AML-193 (cell line): Measurements from ENCODE around the gene LGR6.
"Not testable (repeated sequence)": the region's sequence is repeated elsewhere in the genome, so short reads cannot be mapped to it uniquely, and the experiment has no call there.

ENCODE experiments used
- DNase-seq, 2 experiments: peaks; one replicate each; lab custom pipeline; 2025; lab: John Stamatoyannopoulos, UW

Gene LGR6

DNA sequence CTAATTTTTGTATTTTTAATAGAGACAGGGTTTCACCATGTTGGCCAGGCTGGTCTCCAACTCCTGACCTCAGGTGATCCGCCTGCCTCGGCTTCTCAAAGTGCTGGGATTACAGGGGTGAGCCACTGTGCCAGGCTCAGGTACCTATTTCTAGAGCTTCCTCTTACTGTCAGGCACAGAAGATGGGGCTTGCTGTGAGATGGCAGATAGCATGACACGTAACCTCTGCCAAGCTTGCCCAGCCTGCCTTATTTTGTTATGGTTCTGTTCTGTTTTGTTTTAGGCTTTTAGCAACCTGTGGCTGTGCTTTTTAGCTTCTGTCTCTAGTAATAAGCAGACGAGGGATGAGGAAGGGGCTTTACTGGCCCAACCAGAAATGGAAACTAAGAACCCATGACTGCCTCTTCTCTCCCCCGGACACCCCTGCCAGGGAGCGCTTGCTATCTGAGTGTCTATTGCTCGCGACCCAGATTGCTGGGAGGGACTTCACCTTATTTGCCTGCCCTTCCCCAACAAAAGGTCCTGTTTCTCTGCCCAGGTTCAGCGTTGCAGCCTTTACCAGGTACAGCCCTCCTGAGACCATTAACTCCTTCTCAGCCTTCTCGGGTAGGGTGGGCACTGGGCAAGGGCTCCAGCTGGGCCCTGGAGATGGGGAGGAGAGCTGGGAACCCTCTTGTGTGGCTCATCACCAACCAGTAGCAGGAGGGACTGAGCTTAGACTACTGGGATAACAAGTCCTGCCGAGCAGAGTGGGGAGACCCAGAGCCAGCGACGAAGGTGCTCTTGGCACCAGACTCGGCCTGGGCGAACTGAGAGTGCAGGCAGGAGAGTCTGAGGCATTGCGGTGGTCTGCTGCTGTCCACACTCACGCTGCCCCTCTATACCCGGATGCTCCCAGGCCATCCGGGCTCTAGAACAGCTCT lies 13.5 kb upstream of the LGR6 start:
- DNase-seq = no peak

DNA sequence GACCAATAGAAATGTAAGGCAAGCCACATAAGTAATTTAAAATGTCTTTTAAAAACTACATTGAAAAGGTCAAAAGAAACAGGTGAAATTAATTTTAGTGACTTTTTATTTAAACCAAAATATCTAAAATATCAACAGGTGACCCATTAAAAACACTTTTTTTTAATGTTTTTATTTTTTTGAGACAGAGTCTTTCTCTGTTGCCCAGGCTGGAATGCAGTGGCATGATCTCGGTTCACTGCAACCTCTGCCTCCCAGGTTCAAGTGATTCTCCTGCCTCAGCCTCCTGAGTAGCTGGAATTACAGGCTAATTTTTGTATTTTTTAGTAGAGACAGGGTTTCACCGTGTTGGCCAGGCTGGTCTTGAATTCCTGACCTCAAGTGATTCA lies 12.9 kb upstream of the LGR6 start:
- DNase-seq = not testable (repeated sequence)

DNA sequence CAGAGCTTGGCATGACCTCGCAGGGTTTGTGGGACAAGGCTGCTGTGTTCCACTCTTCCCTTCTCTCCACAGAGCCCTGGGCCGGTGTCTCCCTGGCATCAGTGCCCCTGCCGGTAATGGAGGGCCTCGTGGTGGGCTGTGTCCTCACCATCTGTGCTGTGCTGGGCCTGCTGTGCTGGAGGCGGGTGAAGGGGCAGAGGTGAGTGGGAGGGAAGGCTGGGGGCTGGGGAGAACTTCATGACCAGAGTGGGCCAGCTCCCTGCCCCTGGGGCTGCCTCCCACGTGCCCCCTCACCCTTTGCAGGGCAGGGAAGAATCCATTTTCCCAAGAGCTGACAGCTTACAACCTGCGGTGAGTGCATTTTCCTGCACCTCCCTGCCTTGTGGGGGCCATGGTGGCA lies 12.0 kb upstream of the LGR6 start:
- no peak for DNase-seq

DNA sequence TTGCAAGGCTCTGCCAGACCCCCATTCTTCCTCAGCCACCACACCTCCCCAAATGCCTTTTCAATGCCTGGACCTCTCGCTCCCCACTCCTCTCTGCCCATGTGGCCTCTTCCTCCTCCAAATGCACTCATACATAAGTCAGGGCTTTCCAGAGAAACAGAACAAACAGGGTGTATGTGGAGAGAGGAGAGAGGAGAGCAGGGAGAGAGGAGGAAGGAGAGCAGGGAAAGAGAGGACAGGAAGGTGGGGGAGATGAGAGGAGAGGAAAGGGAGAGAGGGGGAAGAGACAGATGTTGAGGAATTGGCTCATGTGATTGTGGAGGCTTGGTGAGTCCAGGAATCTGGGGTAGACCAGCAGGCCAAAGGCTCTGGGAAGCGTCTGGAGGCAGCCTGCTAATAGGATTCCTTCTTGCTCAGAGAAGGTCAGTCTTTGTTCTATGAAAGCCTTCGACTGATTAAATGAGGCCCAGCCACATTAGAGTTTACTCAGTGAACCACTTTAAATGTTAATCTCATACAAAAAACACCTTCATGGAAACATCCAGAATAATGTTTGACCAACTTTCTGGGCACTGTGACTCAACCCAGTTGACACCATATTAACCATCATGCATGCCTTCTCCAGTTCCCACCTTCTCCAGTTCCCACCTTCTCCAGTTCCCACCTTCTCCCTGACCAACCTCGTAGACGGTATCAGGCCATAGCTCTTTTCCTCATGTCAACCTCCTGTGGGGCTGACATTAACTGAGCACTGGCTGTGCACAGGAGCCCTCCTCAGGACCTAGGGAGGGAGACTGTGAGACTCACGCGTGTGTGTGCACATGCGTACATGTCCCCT lies 11.3 kb upstream of the LGR6 start:
- DNase-seq = no peak

DNA sequence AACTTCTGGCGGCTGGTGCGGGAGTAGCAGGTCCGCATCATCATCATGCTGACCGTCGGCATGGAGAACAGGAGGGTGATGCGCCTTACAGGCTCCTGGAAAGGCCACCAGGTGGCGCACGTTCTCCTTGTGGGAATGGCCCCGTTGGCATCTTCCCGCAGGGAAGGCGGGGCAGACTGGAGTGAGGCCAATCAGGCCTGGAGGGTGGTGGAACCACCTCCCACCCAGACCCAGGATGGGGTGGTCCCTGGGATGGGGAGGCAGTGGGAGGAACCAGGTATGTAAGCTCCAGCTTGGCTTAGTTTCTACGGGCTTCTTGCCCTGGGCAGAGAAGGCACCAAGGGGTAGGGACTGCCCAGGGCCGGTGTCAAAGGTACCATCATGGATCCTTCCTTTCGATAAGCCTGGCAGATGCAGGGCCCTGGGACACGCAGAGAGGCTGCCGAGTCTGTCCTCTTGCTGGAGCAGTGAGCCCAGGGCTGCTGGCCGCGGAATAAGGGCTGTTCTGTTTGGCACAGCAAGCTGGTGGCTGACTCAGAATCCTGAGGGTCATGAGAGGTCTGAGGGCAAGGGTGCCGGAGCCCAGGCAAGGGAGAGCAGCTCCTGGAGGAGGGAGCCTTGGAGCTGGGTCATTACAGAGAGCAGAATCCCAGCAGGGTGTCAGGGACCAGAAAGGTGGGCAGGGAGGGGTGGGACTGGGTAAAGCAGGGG lies 8.7 kb upstream of the LGR6 start:
- peak; percentile 81 for DNase-seq

DNA sequence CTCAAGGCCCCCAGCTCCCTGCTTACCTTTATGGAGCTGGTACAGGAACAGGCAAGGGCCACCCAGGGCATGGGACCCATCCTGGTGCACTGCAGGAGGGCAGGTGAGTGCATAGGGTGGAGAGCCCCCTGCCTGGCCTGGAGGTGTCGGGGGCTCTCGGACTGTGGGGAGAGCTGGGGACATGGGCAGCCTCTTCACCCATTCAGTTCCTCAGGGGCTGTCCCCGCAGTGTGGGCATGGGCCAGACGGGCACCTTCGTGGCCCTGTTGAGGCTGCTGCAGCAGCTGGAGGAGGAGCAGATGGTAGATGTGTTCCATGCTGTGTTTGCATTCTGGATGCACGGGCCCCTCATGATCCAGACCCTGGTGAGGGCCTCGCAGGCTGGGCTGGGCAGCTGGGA lies 7.3 kb upstream of the LGR6 start:
- DNase-seq = no peak

DNA sequence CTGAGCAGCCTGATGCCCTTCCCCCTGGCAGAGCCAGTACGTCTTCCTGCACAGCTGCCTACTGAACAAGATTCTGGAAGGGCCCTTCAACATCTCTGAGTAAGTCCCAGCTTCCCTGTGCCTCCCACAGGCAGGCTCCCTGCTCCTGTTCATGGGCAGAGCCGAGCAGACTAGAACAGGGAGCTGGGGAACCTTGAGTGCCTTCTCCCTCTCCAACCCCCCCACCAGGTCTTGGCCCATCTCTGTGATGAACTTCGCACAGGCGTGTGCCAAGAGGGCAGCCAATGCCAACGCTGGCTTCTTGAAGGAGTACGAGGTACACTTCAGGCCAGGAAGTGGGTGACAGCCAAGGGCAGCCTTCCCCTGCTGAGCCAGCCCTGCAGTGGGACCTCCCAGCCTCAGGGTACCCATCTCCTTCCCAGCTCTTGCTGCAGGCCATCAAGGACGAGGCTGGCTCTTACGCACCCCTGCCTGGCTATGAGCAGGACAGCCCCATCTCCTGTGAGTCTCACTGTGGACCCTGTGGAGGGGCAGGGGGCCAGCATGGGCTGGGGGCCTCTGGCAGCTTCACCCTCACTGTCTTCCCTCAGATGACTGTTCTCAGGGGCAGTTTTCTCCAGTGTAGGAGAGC lies 6.4 kb upstream of the LGR6 start:
- no peak for DNase-seq

DNA sequence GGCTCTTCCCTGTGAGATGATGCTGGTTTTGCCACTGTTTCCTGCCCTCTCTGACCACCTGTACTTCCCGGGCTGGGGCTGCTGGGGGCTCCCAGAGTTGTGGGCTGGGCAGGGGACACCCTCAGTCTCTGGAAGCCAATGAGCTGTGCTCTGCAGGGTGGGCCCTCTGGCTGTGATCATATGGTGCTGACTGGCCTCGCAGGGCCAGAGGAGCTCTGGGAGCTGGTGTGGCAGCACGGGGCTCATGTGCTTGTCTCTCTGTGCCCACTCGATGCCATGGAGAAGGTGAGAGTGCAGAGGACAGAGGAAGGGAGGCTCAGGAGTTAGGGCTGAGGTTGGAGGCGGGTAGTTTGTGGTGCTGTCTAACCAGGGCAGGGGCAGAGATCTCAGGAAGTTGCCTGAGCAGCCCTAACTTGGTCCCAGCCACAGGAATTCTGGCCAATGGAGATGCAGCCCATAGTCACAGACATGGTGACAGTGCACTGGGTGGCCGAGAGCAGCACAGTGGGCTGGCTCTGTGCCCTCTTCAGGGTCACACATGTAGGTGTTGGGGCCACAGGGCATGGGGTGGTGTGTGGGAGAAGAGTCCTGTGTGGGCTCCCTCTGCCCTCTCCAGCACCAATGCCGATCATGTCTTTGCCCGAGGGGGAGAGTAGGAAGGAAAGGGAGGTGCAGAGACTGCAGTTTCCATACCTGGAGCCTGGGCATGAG lies 5.7 kb upstream of the LGR6 start:
- no peak for DNase-seq

DNA sequence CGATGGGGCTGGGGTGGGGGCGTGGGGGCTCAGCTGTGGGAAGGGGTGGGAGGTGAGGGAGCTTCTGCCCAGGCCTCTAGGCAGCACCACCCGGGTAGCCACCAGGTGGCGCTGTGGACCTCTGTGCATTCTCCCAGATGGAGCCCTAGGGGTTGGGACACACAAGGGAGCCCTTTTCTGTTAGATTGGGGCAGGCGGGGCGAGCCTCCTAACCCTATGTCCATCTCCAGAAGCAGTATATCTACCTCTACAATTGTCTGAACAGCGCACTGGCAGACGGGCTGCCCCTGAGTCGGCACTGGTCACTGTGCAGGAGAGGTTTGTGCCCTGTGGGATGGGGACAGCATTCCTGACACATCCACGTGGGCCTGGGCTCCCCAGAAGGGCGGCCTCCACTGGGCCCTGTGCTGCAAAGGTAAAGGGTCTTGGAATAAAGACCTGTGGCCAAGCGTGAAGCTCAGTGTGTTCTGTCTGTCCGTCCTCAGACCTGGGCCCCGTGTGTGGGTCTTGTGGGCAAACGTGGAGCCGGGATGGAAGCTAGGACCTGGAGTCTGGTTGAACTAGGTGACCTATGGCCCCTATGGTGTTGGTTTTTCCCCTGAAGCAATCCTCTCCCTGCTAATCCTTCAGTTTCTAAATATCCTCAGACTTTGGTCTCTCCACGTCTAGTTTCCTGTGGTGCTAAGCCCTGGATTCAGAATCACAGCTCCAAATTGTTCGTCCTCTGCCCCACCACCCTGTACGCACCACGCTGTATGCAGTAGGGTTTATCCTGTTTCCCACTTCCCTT lies 4.4 kb upstream of the LGR6 start:
- peak; percentile 32 to 48 for DNase-seq

DNA sequence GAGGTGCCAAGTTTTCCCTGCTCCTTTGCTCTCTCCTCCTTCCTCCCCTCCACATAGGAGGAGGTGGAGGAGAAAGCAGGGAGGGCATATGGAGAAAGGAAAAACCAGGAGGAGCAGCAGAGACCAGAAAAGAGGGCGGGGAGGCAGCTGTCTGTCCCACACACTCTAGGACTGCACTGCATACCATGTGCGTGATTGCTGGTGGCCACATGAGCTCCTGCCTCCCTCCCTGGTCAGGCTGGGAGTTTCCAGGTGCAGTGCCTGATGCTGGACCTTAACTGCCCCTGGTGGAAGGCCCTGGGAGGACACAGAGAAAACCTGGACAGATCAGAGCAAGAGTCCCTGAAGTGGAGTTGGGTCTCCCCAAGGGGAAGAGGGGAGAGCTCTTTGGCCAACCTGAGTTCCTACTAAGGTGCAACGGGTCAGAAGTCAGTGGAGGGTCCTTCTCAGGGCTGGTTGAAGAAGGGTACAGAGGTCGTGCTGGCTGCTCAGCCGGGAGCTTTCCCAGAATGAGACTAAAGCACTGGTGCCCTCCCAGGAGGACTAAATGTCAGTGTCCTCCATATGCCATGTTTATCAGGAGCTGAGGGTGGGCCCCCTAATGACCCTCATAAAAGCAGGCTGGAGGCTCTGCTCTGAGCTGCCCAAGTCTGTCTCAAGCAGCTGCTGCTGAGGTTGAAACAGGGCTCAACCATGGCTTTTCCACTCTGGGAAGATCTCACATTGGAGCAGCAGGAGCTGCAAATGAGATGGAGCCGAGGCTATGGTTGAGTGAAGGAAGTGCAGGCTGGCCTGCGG lies 3.5 kb upstream of the LGR6 start:
- no peak for DNase-seq

DNA sequence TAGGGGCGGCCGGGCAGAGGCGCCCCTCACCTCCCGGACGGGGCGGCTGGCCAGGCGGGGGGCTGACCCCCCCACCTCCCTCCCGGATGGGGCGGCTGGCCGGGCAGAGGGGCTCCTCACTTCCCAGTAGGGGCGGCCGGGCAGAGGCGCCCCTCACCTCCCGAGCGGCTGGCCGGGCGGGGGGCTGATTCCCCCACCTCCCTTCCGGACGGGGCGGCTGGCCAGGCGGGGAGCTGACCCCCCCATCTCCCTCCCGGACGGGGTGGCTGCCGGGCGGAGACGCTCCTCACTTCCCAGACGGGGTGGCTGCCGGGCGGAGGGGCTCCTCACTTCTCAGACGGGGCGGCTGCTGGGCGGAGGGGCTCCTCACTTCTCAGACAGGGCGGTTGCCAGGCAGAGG lies 2.2 kb upstream of the LGR6 start:
- not testable (repeated sequence) for DNase-seq

DNA sequence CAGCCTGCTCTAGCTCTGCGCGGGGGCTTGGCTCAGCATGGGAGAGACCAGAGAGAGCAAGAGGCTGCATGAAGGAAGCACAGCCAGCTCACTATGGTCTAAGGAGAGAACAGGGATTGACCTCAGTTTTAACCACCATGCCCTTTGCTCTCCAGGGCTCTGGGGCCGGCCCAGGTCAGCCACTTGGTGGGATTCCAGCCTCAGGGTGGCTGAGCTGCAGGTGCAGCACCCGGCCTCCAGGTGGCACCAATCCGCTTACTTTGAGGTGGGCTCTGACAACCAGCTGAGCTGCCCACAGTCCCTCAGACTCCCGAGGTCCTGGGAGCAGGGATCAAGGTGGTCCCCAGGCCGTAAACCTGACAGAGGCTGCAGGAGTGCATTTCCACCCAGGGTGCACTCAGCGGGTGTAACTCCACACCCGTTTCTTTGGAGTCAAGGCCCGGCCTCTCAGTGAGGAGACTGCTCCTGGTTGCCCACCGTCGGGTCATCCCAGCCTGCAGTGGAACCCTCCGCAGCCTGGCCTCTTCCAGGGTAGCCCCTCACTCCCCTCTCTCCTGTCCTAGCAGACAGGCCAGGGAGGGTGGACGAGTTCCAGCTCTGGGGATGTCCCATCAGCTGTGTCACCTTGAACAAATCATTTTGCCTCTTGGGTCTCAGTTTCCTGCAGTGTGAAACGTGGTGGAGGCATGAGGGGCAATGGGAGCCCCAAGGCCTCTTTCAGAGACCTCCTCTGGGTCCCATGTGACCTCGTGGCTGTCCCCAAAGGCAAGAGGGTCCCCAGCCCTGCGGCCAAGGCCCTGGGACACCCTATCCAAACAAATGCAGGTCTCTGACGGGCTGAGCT lies 607 bp upstream of the LGR6 start:
- DNase-seq = peak; percentile 14 to 23

DNA sequence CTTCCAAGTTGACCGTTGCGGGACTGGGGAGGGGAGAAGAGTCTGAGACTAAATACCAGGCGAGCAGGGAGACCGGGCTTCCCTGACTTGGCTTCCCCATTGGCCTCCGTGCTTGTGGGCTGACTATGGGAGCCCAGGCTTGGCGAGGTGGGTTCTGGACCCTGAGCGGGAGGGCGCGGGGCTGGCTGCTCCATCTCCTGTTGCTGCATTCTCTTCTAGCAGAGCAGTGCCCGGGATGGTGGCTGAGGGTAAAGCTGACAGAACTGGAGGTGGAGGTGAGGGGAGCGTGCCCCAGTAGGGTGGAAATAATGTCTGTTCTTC lies 689 bp downstream of the LGR6 start:
- DNase-seq = no peak

DNA sequence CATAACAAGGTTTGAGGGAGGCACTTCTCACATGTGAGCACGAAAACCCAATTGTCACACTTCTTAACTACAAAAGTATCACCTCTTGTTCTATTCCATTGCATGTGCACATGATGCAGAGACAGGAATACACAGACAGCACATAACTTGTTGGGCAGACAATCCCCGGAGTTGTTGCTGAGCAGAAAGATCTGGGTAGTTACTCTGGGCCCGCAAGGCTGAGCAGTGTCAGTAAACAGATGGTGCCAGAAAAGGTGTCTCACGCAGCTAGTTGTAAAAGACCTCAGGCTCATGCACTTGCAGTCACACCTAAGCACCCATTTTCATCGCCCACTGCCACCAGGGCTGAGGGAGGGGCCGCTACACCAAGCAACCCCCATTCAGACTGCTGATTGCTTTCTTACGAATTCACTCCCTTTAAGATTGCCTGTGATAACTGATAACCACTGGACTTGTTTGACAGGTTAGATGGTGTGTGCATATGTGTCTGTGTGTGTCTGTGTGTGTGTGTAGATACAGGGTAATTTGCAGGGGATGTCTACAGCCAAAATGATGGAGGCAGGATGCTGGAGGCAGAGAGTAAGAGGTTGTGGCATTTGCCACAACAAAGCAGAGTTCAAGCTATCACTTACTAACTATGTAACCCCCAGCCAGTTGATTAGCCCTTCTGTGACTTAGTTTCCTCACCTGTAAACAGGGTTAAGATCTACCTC lies 4.2 kb downstream of the LGR6 start:
- no peak for DNase-seq

DNA sequence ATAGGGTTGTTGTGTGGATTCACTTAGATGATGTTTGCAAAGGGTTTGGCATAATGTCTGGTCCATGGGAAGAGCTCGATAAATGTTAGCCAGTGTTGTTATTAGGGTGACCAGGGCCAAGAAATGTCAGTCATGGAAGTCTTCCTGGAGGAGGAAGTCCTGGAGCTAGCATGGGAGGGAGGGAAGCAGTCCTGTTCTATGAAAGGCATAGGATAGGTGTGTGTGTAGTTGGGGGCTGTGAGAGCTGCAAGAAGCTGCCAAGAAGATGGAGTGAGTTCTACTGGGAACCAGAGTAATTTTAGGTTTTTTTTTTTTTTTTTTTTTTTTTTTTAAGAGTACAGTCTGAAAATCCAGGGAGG lies 4.7 kb downstream of the LGR6 start:
- DNase-seq = no peak

DNA sequence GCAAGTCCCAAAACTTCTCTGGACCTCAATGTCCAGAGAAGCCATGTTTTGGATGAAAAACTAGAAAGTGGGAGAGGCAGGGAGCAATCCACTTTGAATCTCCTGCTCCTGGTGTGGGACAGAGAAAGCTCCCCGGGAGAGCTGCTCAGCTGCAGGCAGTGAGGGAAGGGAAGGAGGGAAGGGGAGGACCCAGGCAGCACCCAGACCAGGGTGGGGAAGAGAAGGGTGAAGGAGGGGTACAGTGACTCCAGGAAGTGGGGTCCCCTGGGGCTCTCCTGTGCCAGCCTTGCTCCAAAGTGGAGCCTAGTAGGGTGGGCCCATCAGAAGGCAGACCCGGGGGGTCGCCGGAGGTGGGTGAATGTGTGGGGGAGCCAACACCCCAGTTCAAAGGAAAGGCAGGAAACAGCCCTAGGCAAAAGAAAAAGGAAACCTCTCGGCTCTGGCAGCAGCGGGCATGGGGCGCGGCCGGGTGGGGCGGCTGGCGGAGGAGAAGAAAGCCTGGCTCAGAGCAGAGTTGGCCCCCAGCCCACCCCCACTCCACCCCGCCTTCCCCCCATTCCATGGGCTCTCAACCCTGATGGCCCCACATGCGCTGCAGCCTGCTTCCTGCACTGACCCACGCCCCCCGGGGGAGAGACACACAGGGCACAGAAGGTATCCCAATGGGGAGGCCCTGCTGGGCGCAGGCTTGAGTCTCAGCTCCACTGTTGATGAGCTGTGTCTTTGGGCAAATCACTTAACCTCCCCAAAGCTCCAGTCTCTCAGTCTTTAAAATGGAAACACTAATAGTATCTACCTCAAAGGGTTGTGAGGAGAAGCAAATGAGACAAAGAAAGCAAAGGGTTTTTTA lies 5.7 kb downstream of the LGR6 start:
- DNase-seq = no peak

DNA sequence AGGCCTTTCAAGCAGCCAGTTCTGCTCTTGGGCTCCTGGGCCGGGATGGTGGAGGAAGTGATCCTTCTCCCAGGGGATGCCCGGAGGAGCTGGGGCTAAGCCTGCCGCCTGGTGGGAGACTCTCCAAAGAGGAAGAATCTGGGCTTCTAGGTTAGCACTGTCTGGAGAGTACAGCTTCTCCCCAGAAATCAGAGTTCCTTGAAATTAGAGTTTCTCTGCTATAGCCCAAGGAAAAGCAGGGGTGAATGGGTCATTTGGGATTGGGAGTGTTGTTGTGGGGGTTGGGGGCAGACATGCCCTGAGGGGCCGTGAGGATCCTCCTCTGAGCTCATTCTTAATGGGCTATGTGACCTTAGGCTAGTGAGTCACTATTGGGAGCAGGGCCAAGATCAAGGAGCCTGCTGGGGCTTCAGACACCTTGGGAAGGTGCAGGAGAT lies 6.5 kb downstream of the LGR6 start:
- DNase-seq = no peak
